Measurements from ENCODE around the gene MCTP2.
A peak's percentile ranks its signal among the peaks of the same experiment; 100 is the strongest.

Gene MCTP2

GRCh38 chr15:94230883-94231722 is at the start of gene MCTP2:
MCTP2 (plus strand) TSS chr15:94231561; CDS start chr15:94298266, 66,705 bp downstream.
- DNase-seq (ENCODE audit: low read depth in 3 of 3): peak; percentile 53 to 66 (median 62)

GRCh38 chr15:94182883-94183282 is 48.5 kb upstream of the MCTP2 start:
- DNase-seq (ENCODE audit: low read depth in 3 of 3): no peak

GRCh38 chr15:94185547-94186236 is 45.7 kb upstream of the MCTP2 start:
- DNase-seq (ENCODE audit: low read depth in 3 of 3): no peak

GRCh38 chr15:94186770-94187331 is 44.5 kb upstream of the MCTP2 start:
- DNase-seq (ENCODE audit: low read depth in 3 of 3): no peak

GRCh38 chr15:94193906-94194305 is 37.5 kb upstream of the MCTP2 start:
- no peak for DNase-seq (ENCODE audit: low read depth in 3 of 3)

DNA sequence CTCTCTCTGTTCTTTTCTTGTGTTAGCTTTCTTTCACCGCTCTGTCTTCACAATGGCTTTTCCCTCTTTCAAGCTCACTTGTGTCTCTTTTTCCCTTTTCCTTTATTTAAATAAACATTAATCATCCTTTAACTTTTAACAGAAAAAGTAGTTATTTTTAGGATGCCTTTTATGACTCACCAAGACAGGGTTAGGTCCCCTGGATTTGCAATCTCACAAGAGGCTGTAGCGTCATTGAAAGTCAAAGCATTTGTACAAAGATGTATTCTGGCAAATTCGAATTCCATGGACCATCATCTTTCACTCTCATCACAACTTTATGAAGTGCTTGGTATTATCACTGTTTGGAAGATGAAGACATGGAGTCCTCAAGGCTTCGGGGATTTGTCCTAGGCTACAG is 34.8 kb upstream of the MCTP2 start:
- no peak for DNase-seq (ENCODE audit: low read depth in 3 of 3)

- DNase-seq (ENCODE audit: low read depth in 3 of 3): no peak
These were observed 32.7 kb upstream of the MCTP2 start for GRCh38 chr15:94198633-94199032.

- DNase-seq (ENCODE audit: low read depth in 3 of 3): no peak
These were observed 31.6 kb upstream of the MCTP2 start for GRCh38 chr15:94199725-94200124.

DNA sequence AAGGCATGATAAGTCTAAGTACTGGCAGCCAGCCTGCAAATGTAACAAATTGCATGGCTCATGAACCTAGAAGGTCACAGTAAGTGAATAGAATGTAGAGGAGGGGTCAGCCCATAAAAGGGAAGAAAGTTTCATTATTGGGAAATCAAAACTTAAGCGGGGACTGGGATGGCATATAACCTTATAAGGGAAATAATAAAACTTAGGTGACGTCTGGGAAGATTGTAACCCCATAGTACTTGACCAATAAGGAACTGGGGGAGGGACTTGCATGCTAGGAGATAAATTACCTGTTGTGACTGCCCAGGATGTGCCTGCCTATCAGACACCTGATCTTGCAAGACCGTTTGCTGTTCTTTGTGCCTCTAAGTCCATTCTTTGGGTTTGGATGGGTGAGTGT is 28.1 kb upstream of the MCTP2 start:
- DNase-seq (ENCODE audit: low read depth in 3 of 3): no peak

DNA sequence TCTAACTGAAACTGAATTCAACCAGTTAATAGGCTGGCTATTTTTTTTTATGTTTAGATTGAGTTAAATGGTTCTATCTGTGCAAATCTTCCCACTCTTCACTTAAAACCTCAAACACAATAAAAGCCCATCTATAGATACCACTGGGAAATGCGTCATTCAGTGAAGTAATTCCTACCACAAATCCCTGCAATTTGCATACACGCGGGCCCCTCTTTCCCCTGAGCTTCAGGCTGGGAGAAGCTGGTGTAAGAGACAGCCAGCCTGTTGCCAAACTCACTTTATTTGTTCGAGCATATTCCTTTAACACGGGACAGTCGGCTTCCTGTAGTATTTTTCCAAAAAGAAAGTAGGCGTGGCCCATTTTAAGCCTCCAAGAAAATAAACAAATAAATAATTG is 26.0 kb upstream of the MCTP2 start:
- no peak for DNase-seq (ENCODE audit: low read depth in 3 of 3)

DNA sequence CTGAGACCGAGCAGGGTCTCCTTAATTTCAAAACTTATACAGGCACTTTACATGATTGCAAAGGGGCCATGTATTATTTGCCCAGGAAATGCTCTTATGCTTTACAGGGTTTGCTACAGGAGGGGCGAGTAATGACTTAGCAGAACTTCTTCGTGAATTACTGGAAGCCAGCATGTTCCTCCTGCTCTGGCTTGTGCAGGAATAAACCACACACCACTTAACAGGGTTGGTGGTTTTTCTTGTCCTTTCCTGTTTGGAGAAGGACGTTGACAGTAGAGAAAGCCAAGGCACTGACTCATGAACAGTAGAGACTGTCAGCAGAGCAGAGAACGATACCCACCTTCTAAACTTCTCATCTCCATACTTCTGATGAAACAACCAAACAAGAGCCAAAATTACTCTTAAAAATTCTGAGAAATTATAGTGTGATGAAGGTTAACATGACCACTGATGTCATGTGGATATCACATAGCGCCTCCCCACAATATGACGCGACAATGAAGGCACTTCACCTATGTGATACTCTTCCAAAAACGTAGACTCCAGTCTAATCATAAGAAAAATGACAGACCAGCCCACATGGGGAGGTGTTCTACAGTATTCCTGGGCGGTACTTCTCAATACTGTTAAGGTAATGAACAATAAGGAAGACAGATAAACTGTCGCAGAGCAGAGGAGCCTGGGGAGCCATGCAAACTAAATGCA is 24.7 kb upstream of the MCTP2 start:
- DNase-seq (ENCODE audit: low read depth in 3 of 3): no peak

DNA sequence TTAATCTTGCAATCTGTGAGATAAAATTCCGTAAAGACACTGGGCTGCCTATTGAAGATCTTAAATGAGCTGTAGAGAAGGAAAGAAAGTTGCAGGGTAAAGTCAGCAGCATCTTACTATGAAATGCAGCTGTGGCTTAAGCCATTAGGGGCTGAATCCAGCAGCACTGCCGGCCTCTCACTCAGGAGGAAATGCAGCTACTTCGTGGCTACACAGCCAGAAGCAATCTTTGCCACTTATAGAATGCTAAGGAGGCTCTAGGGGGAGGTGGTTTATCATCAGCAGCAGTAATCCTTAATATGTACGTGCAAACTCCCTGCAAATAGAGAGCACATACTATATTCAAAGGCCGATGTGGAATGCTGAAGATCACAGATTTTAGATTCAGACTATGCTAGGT is 19.1 kb upstream of the MCTP2 start:
- no peak for DNase-seq (ENCODE audit: low read depth in 3 of 3)

GRCh38 chr15:94225616-94226015 is 5.7 kb upstream of the MCTP2 start:
- DNase-seq (ENCODE audit: low read depth in 3 of 3): no peak

DNA sequence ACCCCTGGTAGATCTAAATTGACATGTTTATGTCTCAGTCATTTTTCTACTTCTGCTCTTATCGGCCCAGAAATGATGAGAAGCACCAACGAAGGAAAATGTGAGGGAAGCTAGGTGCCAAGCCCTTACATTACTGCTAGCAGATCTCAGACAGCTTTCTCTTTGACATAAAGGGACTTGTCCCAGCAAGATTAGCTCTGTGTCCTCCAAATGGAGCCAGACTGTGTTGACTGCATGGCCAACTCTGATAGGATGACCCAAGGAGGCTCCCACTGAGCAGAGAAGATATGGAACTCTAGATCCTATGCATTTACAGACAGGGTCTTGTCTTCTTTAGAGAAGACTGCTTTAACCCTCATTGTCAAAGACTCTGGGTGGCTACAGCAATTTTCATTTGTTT is 2.8 kb upstream of the MCTP2 start:
- no peak for DNase-seq (ENCODE audit: low read depth in 3 of 3)

- peak in 2 of 3 experiments; percentile 17 to 29 for DNase-seq (ENCODE audit: low read depth in 3 of 3)
These were observed 1.6 kb upstream of the MCTP2 start for GRCh38 chr15:94229591-94230369.

DNA sequence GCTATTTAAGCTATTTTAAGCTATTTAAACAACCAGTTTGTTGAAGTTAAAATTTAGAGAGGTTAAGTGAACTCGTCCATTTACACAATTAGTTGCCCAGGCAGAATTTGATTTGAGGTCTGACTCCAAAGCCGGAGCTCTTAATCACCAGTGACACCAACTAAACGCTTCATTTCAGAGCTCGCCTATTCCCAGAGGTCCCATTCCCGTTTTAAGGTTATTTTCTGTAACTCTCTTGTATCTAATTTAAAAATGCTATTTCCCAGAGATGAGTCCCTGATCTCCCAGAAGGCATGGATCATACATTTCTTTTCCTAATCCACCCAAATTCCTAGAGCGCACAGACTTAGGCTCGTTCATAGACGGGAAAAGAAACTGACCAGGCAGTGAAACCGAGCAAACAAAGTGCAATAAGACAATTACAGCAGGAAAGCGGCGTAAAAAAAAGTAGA is 904 bp upstream of the MCTP2 start:
- no peak for DNase-seq (ENCODE audit: low read depth in 3 of 3)

GRCh38 chr15:94231723-94232468 is 535 bp downstream of the MCTP2 start:
- DNase-seq (ENCODE audit: low read depth in 3 of 3): no peak

DNA sequence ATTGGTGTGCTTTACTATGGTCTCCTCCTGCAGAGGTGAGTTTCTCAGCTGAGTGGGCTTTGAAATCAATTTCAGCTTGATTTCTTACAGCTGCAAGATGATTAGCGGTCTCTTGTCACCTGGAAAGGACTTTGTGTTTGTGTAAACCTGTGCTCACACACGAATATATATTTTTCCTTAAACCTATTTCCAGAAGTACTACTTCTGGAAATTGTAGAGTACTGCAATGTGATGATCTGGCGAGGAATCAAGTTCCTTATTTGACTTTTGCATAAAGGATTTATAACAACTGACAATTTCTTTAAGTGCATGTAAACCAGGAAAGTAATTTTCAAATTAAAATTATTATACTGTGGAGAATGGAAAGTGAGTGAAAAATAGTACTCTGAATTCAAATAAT is 2.1 kb downstream of the MCTP2 start:
- DNase-seq (ENCODE audit: low read depth in 3 of 3): no peak

DNA sequence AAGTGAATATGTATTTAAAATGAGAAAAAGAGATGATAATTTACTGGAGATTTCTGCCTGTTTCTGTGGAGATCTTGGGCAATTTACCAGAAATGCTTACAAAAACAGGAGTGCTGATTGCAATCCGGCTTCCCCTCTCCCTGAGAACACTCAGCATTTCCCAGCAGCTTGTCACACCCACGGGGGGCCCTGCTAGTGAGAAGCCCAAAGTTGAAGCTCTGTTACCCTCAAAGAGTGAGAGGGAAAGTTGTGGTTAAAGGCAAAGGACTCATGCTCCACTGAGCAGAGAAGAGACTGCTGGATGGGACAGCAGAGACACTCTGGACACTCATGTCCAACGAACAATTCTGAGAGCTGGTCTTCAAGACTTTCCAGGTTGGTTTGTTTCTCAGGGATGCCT is 2.9 kb downstream of the MCTP2 start:
- no peak for DNase-seq (ENCODE audit: low read depth in 3 of 3)

- no peak for DNase-seq (ENCODE audit: low read depth in 3 of 3)
These were observed 3.7 kb downstream of the MCTP2 start for GRCh38 chr15:94235041-94235440.

DNA sequence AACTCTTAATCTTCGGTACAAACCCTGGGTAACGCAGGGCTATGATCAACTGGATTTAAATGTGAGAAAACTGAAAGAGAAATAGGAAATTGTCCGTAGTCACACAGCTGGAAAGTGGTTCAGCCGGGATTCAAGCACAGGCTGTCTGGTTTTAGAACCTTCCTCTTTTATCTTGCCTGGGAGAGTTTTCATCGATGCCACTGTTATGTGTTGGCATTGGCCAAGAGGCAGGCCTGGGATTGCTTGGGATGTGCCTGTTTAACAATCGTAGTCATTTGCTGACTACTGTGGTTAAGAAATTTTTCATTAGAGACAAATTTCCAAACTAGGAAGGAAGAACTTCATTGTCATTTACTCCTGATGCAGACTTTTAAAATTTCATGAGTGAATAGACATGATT is 4.3 kb downstream of the MCTP2 start:
- no peak for DNase-seq (ENCODE audit: low read depth in 3 of 3)

Measured in stimulated activated CD4-positive, alpha-beta T cell treated with anti-CD3 and anti-CD28 coated beads, TNF-alpha, amount 100 ng/mL, for 4 hours (primary cell).